Gastrocnemius medialis (tissue), 4 donors: ENCODE results near the gene PYGL.

Experiments
- POLR2A ChIP-seq, 2 donors: fragments of 450-650 bp; IDR thresholded peaks; one replicate each; pipeline ENCODE4 v1.6.1; 2017; ENCODE audit warnings: antibody characterized with exemption in 2 of 2, mild to moderate bottlenecking in 2 of 2, moderate library complexity in 2 of 2
- TF ChIP-seq, protein P1 (sequence below), 5 experiments: fragments of 450-650 bp in 3 of 5; fragments of 200-600 bp in 2 of 5; sonication (generic) in 2 of 5; IDR thresholded peaks in 4 of 5; conservative IDR thresholded peaks in 1 of 5; 1 replicate in 4 of 5; 2 replicates in 1 of 5; pipeline ENCODE4 v1.5.1; 2016 to 2019; ENCODE audit warnings: antibody characterized with exemption in 5 of 5, mild to moderate bottlenecking in 3 of 5, moderate library complexity in 3 of 5

DNA sequence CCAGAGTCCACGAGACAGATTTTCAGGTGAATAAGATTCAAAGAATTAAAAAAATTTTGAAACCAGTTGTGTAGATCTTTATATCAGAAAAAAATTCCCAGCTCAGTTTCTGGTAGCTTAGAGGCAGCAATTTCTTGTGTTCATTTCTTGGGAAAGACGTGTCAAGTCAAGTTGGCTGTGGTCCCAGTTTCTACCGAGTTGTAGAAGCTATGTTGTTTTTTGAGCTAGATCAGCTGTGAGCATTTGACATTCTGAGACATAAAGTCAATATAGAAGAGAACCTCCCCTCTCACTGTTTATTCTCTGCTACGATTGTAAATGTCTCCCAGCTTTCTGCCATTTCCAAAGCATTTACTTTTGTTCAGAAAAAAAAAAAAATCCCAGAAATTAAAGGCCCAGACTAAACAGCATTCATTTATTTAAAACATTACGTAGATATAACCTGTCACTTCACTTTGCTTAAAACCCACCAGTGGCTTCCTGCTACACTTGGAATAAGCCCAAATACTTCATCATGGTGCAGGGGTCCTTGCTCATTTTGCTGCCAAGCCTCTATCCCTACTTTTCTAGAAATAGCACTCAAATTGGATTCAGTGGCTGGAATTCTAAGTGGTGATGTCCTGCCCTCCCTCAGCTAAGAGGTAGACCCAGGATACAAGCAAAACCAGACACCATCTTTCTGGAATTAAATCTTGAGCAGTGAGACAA is 20.6 kb upstream of the PYGL start:
- TF ChIP-seq, protein P1, sequence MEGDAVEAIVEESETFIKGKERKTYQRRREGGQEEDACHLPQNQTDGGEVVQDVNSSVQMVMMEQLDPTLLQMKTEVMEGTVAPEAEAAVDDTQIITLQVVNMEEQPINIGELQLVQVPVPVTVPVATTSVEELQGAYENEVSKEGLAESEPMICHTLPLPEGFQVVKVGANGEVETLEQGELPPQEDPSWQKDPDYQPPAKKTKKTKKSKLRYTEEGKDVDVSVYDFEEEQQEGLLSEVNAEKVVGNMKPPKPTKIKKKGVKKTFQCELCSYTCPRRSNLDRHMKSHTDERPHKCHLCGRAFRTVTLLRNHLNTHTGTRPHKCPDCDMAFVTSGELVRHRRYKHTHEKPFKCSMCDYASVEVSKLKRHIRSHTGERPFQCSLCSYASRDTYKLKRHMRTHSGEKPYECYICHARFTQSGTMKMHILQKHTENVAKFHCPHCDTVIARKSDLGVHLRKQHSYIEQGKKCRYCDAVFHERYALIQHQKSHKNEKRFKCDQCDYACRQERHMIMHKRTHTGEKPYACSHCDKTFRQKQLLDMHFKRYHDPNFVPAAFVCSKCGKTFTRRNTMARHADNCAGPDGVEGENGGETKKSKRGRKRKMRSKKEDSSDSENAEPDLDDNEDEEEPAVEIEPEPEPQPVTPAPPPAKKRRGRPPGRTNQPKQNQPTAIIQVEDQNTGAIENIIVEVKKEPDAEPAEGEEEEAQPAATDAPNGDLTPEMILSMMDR (IDR thresholded peaks at IDR 0.05 in 4 of 5, conservative IDR thresholded peaks at IDR 0.05 in 1 of 5), result no peak
- no peak for TF ChIP-seq POLR2A (IDR thresholded peaks at IDR 0.05)
